RWPE1 (cell line): ENCODE measurements around the gene SAPCD1.

Experiments used
- CTCF ChIA-PET: fragments of 350-600 bp; sonication (Branson Sonifier 250); formaldehyde crosslinking; extraction: SDS; loops from one replicate; lab custom pipeline; 2021; lab: Yijun Ruan, JAX
- POLR2A ChIA-PET: fragments of 400-600 bp; formaldehyde crosslinking; extraction: SDS; loops from one replicate; lab custom pipeline; 2020; ENCODE audit warnings: antibody characterized with exemption; ENCODE audit not compliant: low non-redundant PET; lab: Yijun Ruan, JAX
- DNase-seq: peaks from one replicate; pipeline ENCODE4 v3.0.0; 2012; ENCODE audit warnings: low spot score
- H3K27ac ChIP-seq: fragments of 450-650 bp; 2 replicates; pipeline ENCODE4 v1.5.1; 2017
- CTCF ChIP-seq: fragments of 450-650 bp; conservative IDR thresholded peaks from 2 replicates; pipeline ENCODE4 v1.5.1; 2017; ENCODE audit warnings: low read depth, mild to moderate bottlenecking

Gene SAPCD1

GRCh38 chr6:31762356-31762755 lies at the start of gene SAPCD1:
Gene SAPCD1, plus strand, starts transcription at chr6:31762656. Its CDS starts 399 bp downstream, at chr6:31763055.
- DNase-seq, result no peak
- peak within 1 kb of the TSS; percentile 66 for H3K27ac ChIP-seq
- ChIA-PET CTCF (no interaction called here), POLR2A (no interaction called here)
- no peak for TF ChIP-seq CTCF

- POLR2A ChIA-PET, result interaction anchor here (0.6 kb wide), 1 partner anchor 32 kb away, joined by 3 read pairs; no protein-coding TSS in a partner anchor
- CTCF ChIA-PET, result no interaction called here
- DNase-seq, result no peak
- no peak overlapping the region for H3K27ac ChIP-seq
- no peak for TF ChIP-seq CTCF
Measured at GRCh38 chr6:31713465-31713864, 49.0 kb upstream of the SAPCD1 start.

GRCh38 chr6:31713991-31714684 lies 48.3 kb upstream of the SAPCD1 start:
- CTCF ChIA-PET, result interaction anchor here (0.6 kb wide), 1 partner anchor 83 kb away, joined by 3 read pairs; no protein-coding TSS in a partner anchor
- TF ChIP-seq CTCF, result no peak
- POLR2A ChIA-PET, result no interaction called here
- H3K27ac ChIP-seq, result no peak overlapping the region
- DNase-seq, result no peak

- CTCF ChIA-PET, result interaction anchor here (1.2 kb wide), 1 partner anchor 14 kb away, joined by 8 read pairs; the partner anchor contains the start of gene DDAH2
- POLR2A ChIA-PET, result interaction anchor here (0.6 kb wide), 1 partner anchor 20 kb away, joined by 6 read pairs; no protein-coding TSS in a partner anchor
- peak within 1 kb of the TSS; percentile 12; the same call in 1 of the 2 replicates for H3K27ac ChIP-seq
- no peak for TF ChIP-seq CTCF
- DNase-seq, result no peak
Measured at GRCh38 chr6:31715022-31715958, 47.2 kb upstream of the SAPCD1 start, which contains the start of gene LY6G6D. Gene LY6G6D, plus strand, starts transcription at chr6:31715348. Its CDS starts 8 bp downstream, at chr6:31715356.

- DNase-seq, result no peak
- CTCF ChIA-PET, result interaction anchor here (0.6 kb wide), 4 partner anchors 12 to 219 kb away, joined by 3 to 4 read pairs (median 3); no protein-coding TSS in a partner anchor
- no peak overlapping the region for H3K27ac ChIP-seq
- 0 out of 2 replicates have a peak, but pooled peaks have one; percentile 15 for TF ChIP-seq CTCF
- POLR2A ChIA-PET, result no interaction called here
Measured at GRCh38 chr6:31717499-31718222, 44.8 kb upstream of the SAPCD1 start.
